Mucosa of descending colon (tissue), 3 donors: ENCODE data around the gene RDX. TPM values are rescaled to one million over a fixed set of nuclear protein-coding genes. Genes with fewer than 3 reads are reported as not detected.

Experiments used
- ATAC-seq: fragments of 200-7000 bp; cut with Tn5 transposase; one replicate; pipeline ENCODE4 v1.9.1; 2020; ENCODE audit warnings: mild to moderate bottlenecking, moderate library complexity
- DNase-seq, 3 donors: peaks; one replicate each; pipeline ENCODE4 v3.0.0-alpha.2; 2020
- H3K36me3 ChIP-seq: fragments of 200-600 bp; one replicate; pipeline ENCODE4 v1.8.0; 2021; ENCODE audit warnings: low read depth, mild to moderate bottlenecking
- H3K4me1 ChIP-seq: fragments of 200-600 bp; one replicate; pipeline ENCODE4 v1.8.0; 2021; ENCODE audit warnings: low read depth, mild to moderate bottlenecking
- H3K4me3 ChIP-seq: fragments of 200-600 bp; one replicate; pipeline ENCODE4 v1.8.0; 2021; ENCODE audit warnings: mild to moderate bottlenecking
- H3K9me3 ChIP-seq: fragments of 200-600 bp; one replicate; pipeline ENCODE4 v1.8.0; 2021; ENCODE audit warnings: mild to moderate bottlenecking
- intact Hi-C, 2 donors: fragments of 100-400 bp; cut with DNase I in 1 of 2; cut with micrococcal nuclease in 1 of 2; formaldehyde crosslinking; loops; one replicate each; pipeline versions ENCODE4 v1.11.0 to v1.11.1; 2022; cut with DNase I, micrococcal nuclease
- total RNA-seq, 3 donors: library from RNA; stranded (reverse); fragmentation: NEBNext Ultra II Directional in 2 of 3; extraction: Animal tissue kit (Norgen Biotek cat#: 25700) in 2 of 3; gene quantifications; one replicate each; pipeline versions ENCODE4 v1.2.1 to v1.2.4, GENCODE V29; 2021 to 2023
- TF ChIP-seq, protein P1 (sequence below): fragments of 200-600 bp; IDR thresholded peaks from one replicate; pipeline ENCODE4 v1.8.0; 2022; ENCODE audit warnings: antibody characterized with exemption, mild to moderate bottlenecking
- donor health status: DM: no; HTN: no; CAD: no; lungs with moderate emphysema.
- donor health status: DM: no; HTN: no; CAD: no.
- donor health status: DM: no; HTN: yes; CAD: no.

RDX gene
- total RNA-seq, 3 donors from 2014 or later = 26.7 to 83.7 (median 26.8) TPM

- intact Hi-C loops = no loop called here
- Histone ChIP-seq H3K9me3 (no peaks in the 10 kb centered on the region), H3K36me3 (no peaks in the 10 kb centered on the region), H3K4me1 (no peaks in the 10 kb centered on the region), H3K4me3 (no peak overlapping the region)
- TF ChIP-seq, protein P1, sequence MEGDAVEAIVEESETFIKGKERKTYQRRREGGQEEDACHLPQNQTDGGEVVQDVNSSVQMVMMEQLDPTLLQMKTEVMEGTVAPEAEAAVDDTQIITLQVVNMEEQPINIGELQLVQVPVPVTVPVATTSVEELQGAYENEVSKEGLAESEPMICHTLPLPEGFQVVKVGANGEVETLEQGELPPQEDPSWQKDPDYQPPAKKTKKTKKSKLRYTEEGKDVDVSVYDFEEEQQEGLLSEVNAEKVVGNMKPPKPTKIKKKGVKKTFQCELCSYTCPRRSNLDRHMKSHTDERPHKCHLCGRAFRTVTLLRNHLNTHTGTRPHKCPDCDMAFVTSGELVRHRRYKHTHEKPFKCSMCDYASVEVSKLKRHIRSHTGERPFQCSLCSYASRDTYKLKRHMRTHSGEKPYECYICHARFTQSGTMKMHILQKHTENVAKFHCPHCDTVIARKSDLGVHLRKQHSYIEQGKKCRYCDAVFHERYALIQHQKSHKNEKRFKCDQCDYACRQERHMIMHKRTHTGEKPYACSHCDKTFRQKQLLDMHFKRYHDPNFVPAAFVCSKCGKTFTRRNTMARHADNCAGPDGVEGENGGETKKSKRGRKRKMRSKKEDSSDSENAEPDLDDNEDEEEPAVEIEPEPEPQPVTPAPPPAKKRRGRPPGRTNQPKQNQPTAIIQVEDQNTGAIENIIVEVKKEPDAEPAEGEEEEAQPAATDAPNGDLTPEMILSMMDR = no peak
- ATAC-seq = no peak
- no peak for DNase-seq
Observed at GRCh38 chr11:110249066-110249465, 47.3 kb downstream of the RDX start.

DNA sequence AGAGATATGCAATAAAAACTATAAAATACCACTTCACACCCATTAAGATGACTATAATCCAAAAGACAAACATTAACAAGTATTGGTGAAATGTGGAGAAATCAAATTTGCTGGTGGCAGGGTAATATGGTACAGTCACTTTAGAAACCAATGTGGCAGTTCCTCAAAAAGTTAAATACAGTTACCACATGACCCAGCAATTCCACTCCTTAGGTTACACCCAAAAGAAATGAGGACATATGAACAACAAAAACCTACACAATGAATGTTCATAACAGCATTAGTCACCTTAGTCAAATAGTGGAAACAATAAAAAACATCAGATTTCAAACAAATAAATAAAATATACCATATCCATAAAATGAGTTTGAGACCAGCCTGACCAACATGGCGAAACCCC, 52.6 kb downstream of the RDX start:
- peak; percentile 58 for ATAC-seq
- TF ChIP-seq, protein P1 = no peak
- Histone ChIP-seq H3K4me3 (no peak overlapping the region), H3K4me1 (no peaks in the 10 kb centered on the region), H3K9me3 (no peaks in the 10 kb centered on the region), H3K36me3 (no peaks in the 10 kb centered on the region)
- intact Hi-C loops = no loop called here
- DNase-seq = no peak

DNA sequence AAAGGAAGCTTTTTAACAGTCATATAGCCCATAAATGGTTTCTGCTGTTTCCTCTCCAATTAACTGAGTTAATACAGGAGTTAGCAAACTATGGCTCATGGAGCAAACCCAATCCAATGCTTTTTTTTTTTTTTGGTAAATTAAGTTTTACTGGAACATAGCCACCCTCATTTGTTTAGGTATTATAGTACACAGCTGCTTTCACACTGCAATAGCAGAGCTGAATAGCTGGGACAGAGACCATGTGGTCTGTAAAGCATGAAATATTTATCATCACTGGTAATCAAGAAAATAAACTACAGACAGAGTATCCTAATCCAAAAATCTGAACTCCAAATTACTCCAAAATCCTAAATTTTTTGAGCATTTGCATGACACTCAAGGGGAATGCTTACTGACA, 53.7 kb downstream of the RDX start:
- Histone ChIP-seq H3K4me1 (no peaks in the 10 kb centered on the region), H3K36me3 (no peaks in the 10 kb centered on the region)

GRCh38 chr11:110242188-110242587, 54.2 kb downstream of the RDX start:
- intact Hi-C loops = no loop called here
- TF ChIP-seq, protein P1 = no peak
- H3K4me1 ChIP-seq = no peaks in the 10 kb centered on the region
- H3K36me3 ChIP-seq = no peaks in the 10 kb centered on the region
- no peak overlapping the region for H3K4me3 ChIP-seq
- H3K9me3 ChIP-seq = no peaks in the 10 kb centered on the region
- DNase-seq (no peak), ATAC-seq (no peak)

More for the DNA sequence above, 53.7 kb downstream of the RDX start:
- no peak overlapping the region for H3K4me3 ChIP-seq
- DNase-seq (no peak), ATAC-seq (no peak)
- intact Hi-C loops = no loop called here
- H3K9me3 ChIP-seq = no peaks in the 10 kb centered on the region
- TF ChIP-seq, protein P1 = no peak

DNA sequence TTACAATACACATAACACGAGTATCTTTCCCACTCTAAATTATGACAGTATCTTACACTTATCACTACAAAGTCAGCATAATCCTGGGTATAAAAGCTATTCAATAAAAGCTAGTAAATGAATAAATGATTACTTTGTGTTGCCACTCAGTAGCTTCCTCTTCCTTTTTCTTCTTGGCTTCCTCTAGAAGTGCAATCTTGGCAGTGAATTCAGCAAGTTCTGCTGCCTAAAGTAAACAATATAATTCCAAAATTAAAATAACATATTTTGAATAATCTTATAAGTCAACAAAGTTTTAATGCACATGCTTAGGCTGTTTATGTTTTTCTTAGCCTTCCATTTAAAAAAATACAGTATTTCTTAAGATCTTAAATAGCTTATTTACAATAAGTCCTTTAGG, 60.4 kb downstream of the RDX start:
- TF ChIP-seq, protein P1 = no peak
- H3K9me3 ChIP-seq = no peaks in the 10 kb centered on the region
- DNase-seq (no peak), ATAC-seq (no peak)
- no peaks in the 10 kb centered on the region for H3K36me3 ChIP-seq
- intact Hi-C loops = no loop called here
- no peak overlapping the region for H3K4me3 ChIP-seq
- H3K4me1 ChIP-seq = no peaks in the 10 kb centered on the region

DNA sequence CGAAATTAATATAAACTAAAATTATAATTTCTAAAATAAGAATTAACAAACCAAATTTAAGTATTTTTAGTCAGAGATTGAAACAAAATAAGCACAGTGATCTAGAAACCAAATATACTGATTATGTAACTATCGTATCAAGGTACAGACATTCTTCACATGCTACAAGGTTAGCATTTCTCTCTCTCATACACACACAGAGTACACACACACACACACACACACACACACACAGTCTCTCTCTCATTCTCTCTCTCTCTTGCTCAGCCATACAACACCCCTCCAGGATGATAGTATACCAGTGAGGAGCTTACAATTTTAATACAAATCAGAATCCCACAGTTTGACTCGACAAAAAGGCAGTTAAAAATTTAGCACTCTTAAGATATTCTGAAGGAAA, 66.0 kb downstream of the RDX start:
- DNase-seq (no peak), ATAC-seq (no peak)
- H3K36me3 ChIP-seq = no peaks in the 10 kb centered on the region
- intact Hi-C loops = no loop called here
- H3K4me1 ChIP-seq = no peaks in the 10 kb centered on the region
- H3K9me3 ChIP-seq = no peaks in the 10 kb centered on the region
- TF ChIP-seq, protein P1 = no peak
- H3K4me3 ChIP-seq = no peak overlapping the region
